HS-27A (cell line): Measurements from ENCODE around the gene KRTAP10-10.
"Not testable (repeated sequence)": the region's sequence is repeated elsewhere in the genome, so short reads cannot be mapped to it uniquely, and the experiment has no call there.

Experiments
- DNase-seq: peaks from one replicate; pipeline ENCODE4 v3.0.0-alpha.2; 2012; ENCODE audit warnings: low read depth, missing footprints

Gene KRTAP10-10

GRCh38 chr21:44626673-44627143 lies 10.4 kb upstream of the KRTAP10-10 start, which contains the start of gene KRTAP10-9:
Gene KRTAP10-9 (plus strand): TSS chr21:44627093. CDS start chr21:44627172, 79 bp downstream.
- no peak for DNase-seq

GRCh38 chr21:44627181-44627822 lies 9.9 kb upstream of the KRTAP10-10 start:
- DNase-seq: not testable (repeated sequence)

- DNase-seq: not testable (repeated sequence)
Measured at GRCh38 chr21:44627831-44628233, 9.3 kb upstream of the KRTAP10-10 start.

GRCh38 chr21:44628707-44629391 lies 8.3 kb upstream of the KRTAP10-10 start:
- DNase-seq: no peak

GRCh38 chr21:44630440-44630839 lies 6.7 kb upstream of the KRTAP10-10 start:
- no peak for DNase-seq

- no peak for DNase-seq
Measured at GRCh38 chr21:44632067-44632466, 5.1 kb upstream of the KRTAP10-10 start.

- no peak for DNase-seq
Measured at GRCh38 chr21:44636209-44637017, 743 bp upstream of the KRTAP10-10 start.

GRCh38 chr21:44637851-44638348 lies 744 bp downstream of the KRTAP10-10 start:
- not testable (repeated sequence) for DNase-seq

GRCh38 chr21:44638506-44639330 lies 1.6 kb downstream of the KRTAP10-10 start:
- not testable (repeated sequence) for DNase-seq

GRCh38 chr21:44639331-44639655 lies 2.1 kb downstream of the KRTAP10-10 start:
- DNase-seq: no peak

GRCh38 chr21:44640761-44641160 lies 3.6 kb downstream of the KRTAP10-10 start:
- no peak for DNase-seq

- no peak for DNase-seq
Measured at GRCh38 chr21:44643741-44644310, 6.7 kb downstream of the KRTAP10-10 start.

GRCh38 chr21:44644878-44645277 lies 7.7 kb downstream of the KRTAP10-10 start:
- no peak for DNase-seq

GRCh38 chr21:44646366-44647221 lies 9.4 kb downstream of the KRTAP10-10 start, which contains the start of gene KRTAP10-11:
Gene KRTAP10-11 (plus strand): TSS chr21:44646414. CDS start chr21:44646459, 45 bp downstream.
- not testable (repeated sequence) for DNase-seq

GRCh38 chr21:44647222-44647552 lies 10.0 kb downstream of the KRTAP10-10 start:
- no peak for DNase-seq

GRCh38 chr21:44648557-44649311 lies 11.6 kb downstream of the KRTAP10-10 start:
- DNase-seq: no peak

- no peak for DNase-seq
Measured at GRCh38 chr21:44649521-44650100, 12.5 kb downstream of the KRTAP10-10 start.

- no peak for DNase-seq
Measured at GRCh38 chr21:44650265-44650972, 13.3 kb downstream of the KRTAP10-10 start.
